IMR-90 (cell line): ENCODE measurements around the gene OAS1. TPM values are rescaled to one million over a fixed set of nuclear protein-coding genes. Genes with fewer than 3 reads are reported as not detected.

Experiments used
- ATAC-seq: fragments of 200-7000 bp; cut with Tn5 transposase; 2 replicates; pipeline ENCODE4 v1.9.1; 2020; ENCODE audit warnings: low read depth, mild to moderate bottlenecking, moderate library complexity
- BruUV-seq: library from RNA; stranded (reverse); fragments of 400-500 nt; replicated peaks from 2 replicates; lab custom pipeline; 2021; lab: Mats Ljungman, UMichigan
- CTCF ChIA-PET: fragments of 300-600 bp; formaldehyde crosslinking; extraction: SDS; loops from one replicate; lab custom pipeline; 2021; ENCODE audit warnings: antibody characterized with exemption; lab: Yijun Ruan, JAX
- POLR2A ChIA-PET: fragments of 300-600 bp; sonication (Branson Sonifier 250); formaldehyde crosslinking; loops from one replicate; lab custom pipeline; 2022; ENCODE audit warnings: antibody characterized with exemption; ENCODE audit not compliant: unreplicated experiment; lab: Charles Lee
- DNase-seq: peaks from one replicate; pipeline ENCODE4 v3.0.0; 2013
- H2AFZ ChIP-seq: replicated peaks from 2 replicates; pipeline ENCODE3; 2013; ENCODE audit warnings: low read length, mild to moderate bottlenecking; ENCODE audit not compliant: poor library complexity
- H2AK5ac ChIP-seq: 2 replicates; pipeline ENCODE4 v1.6.1; 2013; ENCODE audit warnings: low read depth, low read length, inconsistent platforms
- H2AK9ac ChIP-seq: replicated peaks from 2 replicates; pipeline ENCODE3; 2013; ENCODE audit warnings: mild to moderate bottlenecking, low read depth, low read length, moderate library complexity; ENCODE audit not compliant: poor library complexity
- H2BK120ac ChIP-seq: 2 replicates; pipeline ENCODE4 v1.6.1; 2013; ENCODE audit warnings: low read depth, low read length, inconsistent platforms
- H2BK15ac ChIP-seq: 3 replicates; pipeline ENCODE4 v1.6.1; 2013; ENCODE audit warnings: low read depth, low read length, inconsistent platforms
- H2BK20ac ChIP-seq: 2 replicates; pipeline ENCODE4 v1.6.1; 2013; ENCODE audit warnings: low read depth, mild to moderate bottlenecking, inconsistent platforms, low read length, moderate library complexity
- H2BK5ac ChIP-seq: 2 replicates; pipeline ENCODE4 v1.6.1; 2013; ENCODE audit warnings: mild to moderate bottlenecking, low read depth, low read length, inconsistent platforms; ENCODE audit not compliant: poor library complexity, severe bottlenecking
- H3K14ac ChIP-seq: replicated peaks from 2 replicates; pipeline ENCODE4 v1.6.1; 2013; ENCODE audit warnings: low read depth, low read length, inconsistent platforms
- H3K18ac ChIP-seq: 2 replicates; pipeline ENCODE4 v1.6.1; 2013; ENCODE audit warnings: low read depth, low read length, control low read depth
- H3K23ac ChIP-seq: 2 replicates; pipeline ENCODE4 v1.6.1; 2013; ENCODE audit warnings: low read depth, low read length, inconsistent platforms
- H3K27ac ChIP-seq: 2 replicates; pipeline ENCODE4 v1.5.1; 2013; ENCODE audit warnings: mild to moderate bottlenecking, control low read depth, low read length; ENCODE audit not compliant: insufficient read depth
- H3K27me3 ChIP-seq: 2 replicates; pipeline ENCODE4 v1.6.1; 2013; ENCODE audit warnings: low read length; ENCODE audit not compliant: control insufficient read depth, insufficient read depth
- H3K36me3 ChIP-seq: 2 replicates; pipeline ENCODE4 v1.6.1; 2013; ENCODE audit warnings: low read length, mixed read lengths; ENCODE audit not compliant: control insufficient read depth, insufficient read depth
- H3K4ac ChIP-seq: 2 replicates; pipeline ENCODE4 v1.6.1; 2013; ENCODE audit warnings: low read depth, low read length, inconsistent platforms
- H3K4me1 ChIP-seq: 2 replicates; pipeline ENCODE4 v1.6.1; 2013; ENCODE audit warnings: low read length, mixed read lengths; ENCODE audit not compliant: control insufficient read depth, insufficient read depth
- H3K4me2 ChIP-seq: 2 replicates; pipeline ENCODE4 v1.6.1; 2013; ENCODE audit warnings: low read depth, mild to moderate bottlenecking, control low read depth, low read length, moderate library complexity
- H3K4me3 ChIP-seq: 2 replicates; pipeline ENCODE4 v1.5.1; 2013; ENCODE audit warnings: low read depth, mild to moderate bottlenecking, control low read depth, low read length, moderate library complexity; ENCODE audit not compliant: insufficient read depth
- H3K56ac ChIP-seq: 2 replicates; pipeline ENCODE4 v1.6.1; 2013; ENCODE audit warnings: low read length, inconsistent platforms; ENCODE audit not compliant: insufficient read depth; ENCODE audit errors: extremely low read depth
- H3K79me1 ChIP-seq, 2 experiments: 2 replicates each; pipeline ENCODE4 v1.6.1; 2013; ENCODE audit warnings: low read length in 2 of 2, inconsistent platforms in 1 of 2, low read depth in 1 of 2
- H3K9ac ChIP-seq: 2 replicates; pipeline ENCODE4 v1.6.1; 2013; ENCODE audit warnings: low read depth, low read length, control low read depth
- H3K9me1 ChIP-seq: 2 replicates; pipeline ENCODE4 v1.6.1; 2013; ENCODE audit warnings: low read length, inconsistent platforms; ENCODE audit not compliant: insufficient read depth
- H3K9me3 ChIP-seq: 2 replicates; pipeline ENCODE4 v1.6.1; 2013; ENCODE audit warnings: low read length; ENCODE audit not compliant: control insufficient read depth, insufficient read depth
- H4K20me1 ChIP-seq: 2 replicates; pipeline ENCODE4 v1.6.1; 2013; ENCODE audit warnings: low read length, inconsistent platforms; ENCODE audit not compliant: insufficient read depth
- H4K5ac ChIP-seq: 2 replicates; pipeline ENCODE4 v1.6.1; 2013; ENCODE audit warnings: mild to moderate bottlenecking, low read depth, low read length, control low read depth
- H4K8ac ChIP-seq, 2 experiments: 2 replicates each; pipeline ENCODE4 v1.6.1; 2013; ENCODE audit warnings: low read depth in 2 of 2, low read length in 2 of 2, control low read depth in 1 of 2, inconsistent platforms in 1 of 2
- H4K91ac ChIP-seq: 2 replicates; pipeline ENCODE4 v1.6.1; 2013; ENCODE audit warnings: low read depth, low read length, inconsistent platforms; ENCODE audit not compliant: insufficient read depth
- CTCF ChIP-seq: conservative IDR thresholded peaks from 2 replicates; pipeline ENCODE4 v1.5.1; 2012; ENCODE audit warnings: mild to moderate bottlenecking, low read depth, low read length, improper control_type of control experiment
- FOS ChIP-seq: fragments of 150-350 bp; IDR thresholded peaks from 2 replicates; pipeline ENCODE4 v1.6.1; 2016; ENCODE audit warnings: low read depth, low read length
- MAFK ChIP-seq: IDR thresholded peaks from 2 replicates; pipeline ENCODE4 v1.6.1; 2012; ENCODE audit warnings: low read depth, low read length, improper control_type of control experiment
- MAZ ChIP-seq: IDR thresholded peaks from 2 replicates; pipeline ENCODE4 v1.6.1; 2012; ENCODE audit warnings: low read depth, mild to moderate bottlenecking, low read length, improper control_type of control experiment, moderate library complexity, borderline replicate concordance
- MXI1 ChIP-seq: IDR thresholded peaks from 2 replicates; pipeline ENCODE4 v1.6.1; 2012; ENCODE audit warnings: low read depth, mild to moderate bottlenecking, low read length, moderate library complexity, borderline replicate concordance
- POLR2A ChIP-seq: IDR thresholded peaks from 2 replicates; pipeline ENCODE4 v1.6.1; 2012; ENCODE audit warnings: mild to moderate bottlenecking, low read depth, low read length
- RFX5 ChIP-seq: IDR thresholded peaks from 2 replicates; pipeline ENCODE4 v1.8.0; 2012; ENCODE audit warnings: low read depth, mild to moderate bottlenecking, low read length, moderate library complexity
- USF2 ChIP-seq: fragments of 150-350 bp; IDR thresholded peaks from 2 replicates; pipeline ENCODE4 v1.6.1; 2017; ENCODE audit warnings: mild to moderate bottlenecking, antibody characterized with exemption, low read length, low read depth
- WGBS, 2 experiments: methylation state at CpG; one replicate each; pipeline versions ENCODE4 v1.1.5 to v1.1.7; 2013; ENCODE audit warnings: missing lambda C conversion rate in 2 of 2; ENCODE audit not compliant: insufficient read length in 1 of 2; ENCODE audit errors: extremely low coverage in 2 of 2; 5-methylcytosine and 5-hydroxymethylcytosine counted together
- dilution Hi-C: fragments of 300-500 bp; cut with HindIII; formaldehyde crosslinking; loops from one replicate; pipeline ENCODE4 v1.14.3; 2018; ENCODE audit warnings: low sequenced_read_pairs; ENCODE audit not compliant: unreplicated experiment
- in situ Hi-C: fragments of 300-500 bp; cut with MboI; formaldehyde crosslinking; loops from 3 replicates; pipeline ENCODE4 v1.14.3; 2019; ENCODE audit warnings: low sequenced_read_pairs, inconsistent platforms, mixed read lengths
- intact Hi-C: fragments of 100-400 bp; cut with micrococcal nuclease; formaldehyde crosslinking; loops from 2 replicates; pipeline ENCODE4 v1.10.0; 2022
- polyA plus RNA-seq, 3 experiments: library from polyadenylated mRNA; depleted of rRNA; stranded (reverse); fragments of >200 nt; gene quantifications; 2 replicates each; pipeline ENCODE4 v1.2.3, GENCODE V29; 2012; ENCODE audit warnings: low replicate concordance in 1 of 3
- total RNA-seq: library from RNA; depleted of rRNA; stranded (reverse); fragments of >200 nt; gene quantifications from 2 replicates; pipeline ENCODE4 v1.2.3, GENCODE V29; 2012

Gene OAS1
- total and polyA plus RNA-seq, 2 of the 4 experiments (the other 2 are of a cell fraction): not detected

GRCh38 chr12:112860181-112860580, 46.6 kb upstream of the OAS1 start:
- Histone ChIP-seq H2AK9ac (no peak overlapping the region), H2BK5ac (no peak overlapping the region), H4K8ac (no peak overlapping the region), H3K4me3 (no peak overlapping the region), H4K5ac (no peak overlapping the region), H2BK20ac (no peak overlapping the region), H2BK15ac (no peak overlapping the region), H3K36me3 (no peaks in the 10 kb centered on the region), H3K23ac (no peak overlapping the region), H3K79me1 (no peaks in the 10 kb centered on the region), H3K18ac (no peak overlapping the region), H2AK5ac (no peak overlapping the region), H4K20me1 (no peaks in the 10 kb centered on the region), H3K27ac (no peak overlapping the region), H4K91ac (no peak overlapping the region), H3K27me3 (no peaks in the 10 kb centered on the region), H3K4me1 (no peaks in the 10 kb centered on the region), H3K14ac (no peak overlapping the region), H2BK120ac (no peak overlapping the region), H3K56ac (no peak overlapping the region), H3K4me2 (no peak overlapping the region), H3K9me1 (no peaks in the 10 kb centered on the region), H3K9me3 (no peaks in the 10 kb centered on the region), H3K9ac (no peak overlapping the region), H2AFZ (no peak overlapping the region), H3K4ac (no peak overlapping the region)
- ATAC-seq (no peak), DNase-seq (no peak)
- WGBS, 2 experiments: no CpG with 5 or more reads among the region's 5 CpGs
- no peak for TF ChIP-seq CTCF
- TF ChIP-seq MXI1: no peak
- TF ChIP-seq USF2: no peak
- no peak for TF ChIP-seq FOS
- no peak for TF ChIP-seq MAZ
- TF ChIP-seq RFX5: no peak
- no peak for TF ChIP-seq MAFK
- TF ChIP-seq POLR2A: no peak
- BruUV-seq: no TSS peak
- CTCF ChIA-PET: no interaction called here
- in situ Hi-C loops: no loop called here
- dilution Hi-C loops: no loop called here
- intact Hi-C loops: no loop called here
- POLR2A ChIA-PET: no interaction called here
